CD14-positive monocyte (primary cell): Measurements from ENCODE around the gene ATF6B. TPM values are rescaled to one million over a fixed set of nuclear protein-coding genes. Genes with fewer than 3 reads are reported as not detected.

Experiments
- DNase-seq, 3 donors: peaks; one replicate each; pipeline ENCODE4 v3.0.0-alpha.2; 2011 to 2022
- H2AFZ ChIP-seq: 2 replicates; pipeline ENCODE4 v1.6.0; 2012; ENCODE audit warnings: mild to moderate bottlenecking, low read depth, low read length, inconsistent platforms; ENCODE audit not compliant: insufficient read depth, poor library complexity, severe bottlenecking
- H3K27ac ChIP-seq, 2 donors: 1 replicate in 1 of 2; 2 replicates in 1 of 2; pipeline ENCODE4 v1.5.1; 2012 to 2013; ENCODE audit warnings: low read length in 2 of 2, control low read depth in 1 of 2, inconsistent platforms in 1 of 2, low read depth in 1 of 2, mild to moderate bottlenecking in 1 of 2
- H3K27me3 ChIP-seq, 2 donors: one replicate each; pipeline versions ENCODE4 v1.6.0 to v1.6.1; 2011 to 2013; ENCODE audit warnings: low read length in 2 of 2; ENCODE audit not compliant: control insufficient read depth in 2 of 2, insufficient read depth in 2 of 2
- H3K36me3 ChIP-seq, 2 donors: replicated peaks in 1 of 2; 1 replicate in 1 of 2; 2 replicates in 1 of 2; pipeline versions ENCODE4 v1.5.1 to v1.6.1; 2012 to 2013; ENCODE audit warnings: low read length in 2 of 2, control low read depth in 1 of 2, inconsistent platforms in 1 of 2, mild to moderate bottlenecking in 1 of 2; ENCODE audit not compliant: insufficient read depth in 2 of 2, control insufficient read depth in 1 of 2
- H3K4me1 ChIP-seq, 2 donors: 1 replicate in 1 of 2; 2 replicates in 1 of 2; pipeline versions ENCODE4 v1.5.1 to v1.6.1; 2012 to 2013; ENCODE audit warnings: low read length in 2 of 2, control low read depth in 1 of 2, inconsistent platforms in 1 of 2, mild to moderate bottlenecking in 1 of 2, moderate library complexity in 1 of 2; ENCODE audit not compliant: insufficient read depth in 2 of 2, control insufficient read depth in 1 of 2
- H3K4me2 ChIP-seq: replicated peaks from 2 replicates; pipeline ENCODE3; 2012; ENCODE audit warnings: low read length, moderate library complexity, mild to moderate bottlenecking; ENCODE audit not compliant: poor library complexity, severe bottlenecking; ENCODE audit errors: extremely low read depth
- H3K4me3 ChIP-seq, 3 experiments: fragments of 200-600 bp in 1 of 3; sonication (generic) in 1 of 3; replicated peaks in 1 of 3; 1 replicate in 2 of 3; 2 replicates in 1 of 3; pipeline ENCODE4 v1.5.1; 2011 to 2013; ENCODE audit warnings: low read length in 3 of 3, mild to moderate bottlenecking in 3 of 3, control low read depth in 2 of 3, low read depth in 2 of 3, inconsistent platforms in 1 of 3, moderate library complexity in 1 of 3
- H3K79me2 ChIP-seq: 2 replicates; pipeline ENCODE4 v1.6.0; 2012; ENCODE audit warnings: mild to moderate bottlenecking, control low read depth, inconsistent platforms, low read length, moderate library complexity; ENCODE audit not compliant: insufficient read depth
- H3K9ac ChIP-seq: 2 replicates; pipeline ENCODE4 v1.6.0; 2017; ENCODE audit warnings: low read length, mild to moderate bottlenecking; ENCODE audit not compliant: insufficient read depth, poor library complexity, severe bottlenecking
- H3K9me3 ChIP-seq, 2 donors: replicated peaks in 1 of 2; 1 replicate in 1 of 2; 2 replicates in 1 of 2; pipeline versions ENCODE4 v1.5.1 to v1.6.1; 2012 to 2013; ENCODE audit warnings: low read length in 2 of 2, control low read depth in 1 of 2; ENCODE audit not compliant: control insufficient read depth in 1 of 2, insufficient read depth in 1 of 2
- H4K20me1 ChIP-seq: 2 replicates; pipeline ENCODE4 v1.6.0; 2012; ENCODE audit warnings: mild to moderate bottlenecking, low read length, control low read depth, moderate library complexity; ENCODE audit not compliant: insufficient read depth
- H3K27ac Mint-ChIP-seq, 7 donors: one replicate each; pipeline ENCODE4 v1.8.0; 2020; ENCODE audit warnings: mild to moderate bottlenecking in 7 of 7, mixed read lengths in 7 of 7, moderate library complexity in 6 of 7, inconsistent platforms in 2 of 7
- H3K27me3 Mint-ChIP-seq, 3 donors: one replicate each; pipeline ENCODE4 v1.8.0; 2021 to 2022; ENCODE audit warnings: low read depth in 3 of 3, mild to moderate bottlenecking in 3 of 3, mixed read lengths in 3 of 3, moderate library complexity in 3 of 3, inconsistent platforms in 1 of 3
- H3K36me3 Mint-ChIP-seq, 2 donors: one replicate each; pipeline ENCODE4 v1.8.0; 2020; ENCODE audit warnings: mixed read lengths in 2 of 2, inconsistent platforms in 1 of 2, mild to moderate bottlenecking in 1 of 2
- H3K4me1 Mint-ChIP-seq: one replicate; pipeline ENCODE4 v1.8.0; 2020; ENCODE audit warnings: mild to moderate bottlenecking, mixed read lengths
- H3K4me3 Mint-ChIP-seq, 2 donors: one replicate each; pipeline ENCODE4 v1.8.0; 2020; ENCODE audit warnings: mild to moderate bottlenecking in 2 of 2, mixed read lengths in 2 of 2, moderate library complexity in 1 of 2
- H3K9me3 Mint-ChIP-seq, 7 donors: one replicate each; pipeline ENCODE4 v1.8.0; 2020 to 2022; ENCODE audit warnings: mixed read lengths in 7 of 7, mild to moderate bottlenecking in 6 of 7, moderate library complexity in 6 of 7, inconsistent platforms in 2 of 7
- WGBS: methylation state at CpG from one replicate; pipeline ENCODE4 v1.1.5; 2013; ENCODE audit warnings: missing lambda C conversion rate; ENCODE audit not compliant: insufficient coverage; 5-methylcytosine and 5-hydroxymethylcytosine counted together
- intact Hi-C, 2 donors: fragments of 100-400 bp; cut with micrococcal nuclease; formaldehyde crosslinking; loops; one replicate each; pipeline versions ENCODE4 v1.15.0 to v1.15.1; 2023
- polyA plus RNA-seq, 3 donors: library from polyadenylated mRNA; depleted of rRNA in 1 of 3; unstranded in 2 of 3; stranded (reverse) in 1 of 3; fragments of 300-500 nt in 2 of 3; fragments of >200 nt in 1 of 3; fragmentation: Illumina TruSeq in 2 of 3; gene quantifications; 1 replicate in 2 of 3; 2 replicates in 1 of 3; pipeline ENCODE4 v1.2.3, GENCODE V29; 2012 to 2021
- TF ChIP-seq, protein P1 (sequence below): fragments of 200-600 bp; IDR thresholded peaks from one replicate; pipeline ENCODE4 v1.8.0; 2022; ENCODE audit warnings: antibody characterized with exemption, mild to moderate bottlenecking

Gene ATF6B
- polyA plus RNA-seq, 3 donors: 15.7 to 147 (median 17.8) TPM

DNA sequence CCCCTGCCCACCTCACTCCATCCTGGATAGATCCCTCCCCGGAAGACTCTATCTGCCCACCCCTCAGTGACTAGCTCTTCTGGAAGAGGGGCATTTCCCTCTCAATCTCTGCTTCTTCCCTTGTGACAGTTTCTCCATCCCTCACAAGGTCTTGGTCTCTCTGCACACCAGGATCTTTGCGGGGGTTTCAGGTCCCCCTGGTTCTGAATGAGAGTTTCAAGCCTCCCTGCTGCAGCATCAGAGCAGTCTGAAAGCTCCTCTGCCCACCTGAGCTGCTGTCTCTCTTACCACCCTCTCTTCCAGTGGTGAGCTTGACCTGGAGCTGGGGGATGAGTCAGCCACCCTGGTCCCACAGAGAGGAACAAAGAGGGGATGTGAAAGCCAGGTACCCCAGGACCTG is 43.3 kb downstream of the ATF6B start:
- Histone ChIP-seq H3K36me3 (no peaks in the 10 kb centered on the region), H2AFZ (no peak overlapping the region), H3K27ac (no peak overlapping the region), H3K9me3 (no peaks in the 10 kb centered on the region), H4K20me1 (no peaks in the 10 kb centered on the region), H3K4me3 (no peak overlapping the region), H3K4me2 (no peak overlapping the region), H3K27me3 (peaks cover 10 to 29% of the 10 kb centered on the region in 2 donors), H3K9ac (no peak overlapping the region), H3K4me1 (no peaks in the 10 kb centered on the region), H3K79me2 (no peaks in the 10 kb centered on the region)
- Mint-ChIP-seq H3K36me3 (no peaks in the 10 kb centered on the region), H3K4me3 (no peak overlapping the region), H3K9me3 (peaks cover 0 to 3% (median 0%) of the 10 kb centered on the region in 7 donors), H3K27ac (no peak overlapping the region), H3K4me1 (no peaks in the 10 kb centered on the region), H3K27me3 (peaks cover 29 to 69% (median 50%) of the 10 kb centered on the region in 3 donors)
- WGBS: 100% methylated on average over 1 of the region's 2 CpGs
- DNase-seq: no peak
- TF ChIP-seq, protein P1, sequence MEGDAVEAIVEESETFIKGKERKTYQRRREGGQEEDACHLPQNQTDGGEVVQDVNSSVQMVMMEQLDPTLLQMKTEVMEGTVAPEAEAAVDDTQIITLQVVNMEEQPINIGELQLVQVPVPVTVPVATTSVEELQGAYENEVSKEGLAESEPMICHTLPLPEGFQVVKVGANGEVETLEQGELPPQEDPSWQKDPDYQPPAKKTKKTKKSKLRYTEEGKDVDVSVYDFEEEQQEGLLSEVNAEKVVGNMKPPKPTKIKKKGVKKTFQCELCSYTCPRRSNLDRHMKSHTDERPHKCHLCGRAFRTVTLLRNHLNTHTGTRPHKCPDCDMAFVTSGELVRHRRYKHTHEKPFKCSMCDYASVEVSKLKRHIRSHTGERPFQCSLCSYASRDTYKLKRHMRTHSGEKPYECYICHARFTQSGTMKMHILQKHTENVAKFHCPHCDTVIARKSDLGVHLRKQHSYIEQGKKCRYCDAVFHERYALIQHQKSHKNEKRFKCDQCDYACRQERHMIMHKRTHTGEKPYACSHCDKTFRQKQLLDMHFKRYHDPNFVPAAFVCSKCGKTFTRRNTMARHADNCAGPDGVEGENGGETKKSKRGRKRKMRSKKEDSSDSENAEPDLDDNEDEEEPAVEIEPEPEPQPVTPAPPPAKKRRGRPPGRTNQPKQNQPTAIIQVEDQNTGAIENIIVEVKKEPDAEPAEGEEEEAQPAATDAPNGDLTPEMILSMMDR: no peak
- intact Hi-C loops: no loop called here

GRCh38 chr6:32083812-32084768 is 44.0 kb downstream of the ATF6B start:
- Mint-ChIP-seq H3K9me3 (peaks cover 0 to 3% (median 0%) of the 10 kb centered on the region in 7 donors), H3K36me3 (no peaks in the 10 kb centered on the region), H3K4me1 (no peaks in the 10 kb centered on the region), H3K27ac (no peak overlapping the region), H3K4me3 (peak overlapping the region in 1 of 2 donors; percentile 49), H3K27me3 (peaks cover 29 to 65% (median 43%) of the 10 kb centered on the region in 3 donors)
- TF ChIP-seq, protein P1: no peak
- Histone ChIP-seq H3K9me3 (no peaks in the 10 kb centered on the region), H3K4me1 (no peaks in the 10 kb centered on the region), H3K4me2 (no peak overlapping the region), H2AFZ (no peak overlapping the region), H3K9ac (no peak overlapping the region), H3K27ac (no peak overlapping the region), H3K4me3 (no peak overlapping the region), H3K27me3 (peaks cover 10 to 28% of the 10 kb centered on the region in 2 donors), H3K79me2 (no peaks in the 10 kb centered on the region), H4K20me1 (no peaks in the 10 kb centered on the region), H3K36me3 (no peaks in the 10 kb centered on the region)
- no peak for DNase-seq
- intact Hi-C loops: no loop called here
- WGBS: 96% methylated on average over 20 of the region's 22 CpGs
